ENCODE data around the gene ARHGEF28. TPM values are rescaled to one million over a fixed set of nuclear protein-coding genes. Genes with fewer than 3 reads are reported as not detected.

Gene ARHGEF28
- total RNA-seq, 6 donors from 2014 or later = 14.4 to 47.1 (median 24.4) TPM

DNA sequence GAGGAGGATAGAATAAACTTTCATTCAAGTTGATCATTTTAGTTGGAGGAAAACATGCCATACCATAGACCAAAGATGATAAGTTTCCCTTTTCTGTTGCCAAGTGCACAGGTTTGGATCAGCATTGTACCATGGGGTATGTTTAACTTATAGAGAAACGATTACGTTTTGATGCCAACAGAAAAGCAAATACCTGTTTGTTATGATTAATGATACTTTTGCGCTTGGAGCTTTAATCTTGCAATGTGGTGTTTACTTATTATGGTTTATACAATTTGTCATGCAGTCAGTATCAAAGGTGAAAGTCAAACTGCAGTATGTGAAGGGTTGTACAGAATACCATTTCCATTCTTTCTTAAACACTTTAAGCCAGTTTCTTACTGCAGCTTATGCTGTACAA, 13.2 kb upstream of the ARHGEF28 start:
- 41 to 47% methylated on average over 3 of the region's 3 CpGs for WGBS, 2 donors
- H3K4me1 ChIP-seq = no peaks in the 10 kb centered on the region
- TF ChIP-seq EP300 (IDR thresholded peaks at IDR 0.05) (no peak), POLR2AphosphoS5 (IDR thresholded peaks at IDR 0.05) (no peak), POLR2A (IDR thresholded peaks at IDR 0.05) (no peak)
- TF ChIP-seq, protein P1, sequence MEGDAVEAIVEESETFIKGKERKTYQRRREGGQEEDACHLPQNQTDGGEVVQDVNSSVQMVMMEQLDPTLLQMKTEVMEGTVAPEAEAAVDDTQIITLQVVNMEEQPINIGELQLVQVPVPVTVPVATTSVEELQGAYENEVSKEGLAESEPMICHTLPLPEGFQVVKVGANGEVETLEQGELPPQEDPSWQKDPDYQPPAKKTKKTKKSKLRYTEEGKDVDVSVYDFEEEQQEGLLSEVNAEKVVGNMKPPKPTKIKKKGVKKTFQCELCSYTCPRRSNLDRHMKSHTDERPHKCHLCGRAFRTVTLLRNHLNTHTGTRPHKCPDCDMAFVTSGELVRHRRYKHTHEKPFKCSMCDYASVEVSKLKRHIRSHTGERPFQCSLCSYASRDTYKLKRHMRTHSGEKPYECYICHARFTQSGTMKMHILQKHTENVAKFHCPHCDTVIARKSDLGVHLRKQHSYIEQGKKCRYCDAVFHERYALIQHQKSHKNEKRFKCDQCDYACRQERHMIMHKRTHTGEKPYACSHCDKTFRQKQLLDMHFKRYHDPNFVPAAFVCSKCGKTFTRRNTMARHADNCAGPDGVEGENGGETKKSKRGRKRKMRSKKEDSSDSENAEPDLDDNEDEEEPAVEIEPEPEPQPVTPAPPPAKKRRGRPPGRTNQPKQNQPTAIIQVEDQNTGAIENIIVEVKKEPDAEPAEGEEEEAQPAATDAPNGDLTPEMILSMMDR (IDR thresholded peaks at IDR 0.05) = no peak
- DNase-seq (no peak), ATAC-seq (ENCODE audit: low FRiP score in 2 of 2) (no peak)
- H3K4me3 ChIP-seq = no peak overlapping the region
- H3K36me3 ChIP-seq = no peaks in the 10 kb centered on the region
- no peak overlapping the region for H3K27ac ChIP-seq
- no peaks in the 10 kb centered on the region for H3K9me3 ChIP-seq
- no peaks in the 10 kb centered on the region for H3K27me3 ChIP-seq

- no peak for ATAC-seq (ENCODE audit: low FRiP score in 2 of 2)
These were observed 10.9 kb upstream of the ARHGEF28 start for GRCh38 chr5:73615085-73615484.

DNA sequence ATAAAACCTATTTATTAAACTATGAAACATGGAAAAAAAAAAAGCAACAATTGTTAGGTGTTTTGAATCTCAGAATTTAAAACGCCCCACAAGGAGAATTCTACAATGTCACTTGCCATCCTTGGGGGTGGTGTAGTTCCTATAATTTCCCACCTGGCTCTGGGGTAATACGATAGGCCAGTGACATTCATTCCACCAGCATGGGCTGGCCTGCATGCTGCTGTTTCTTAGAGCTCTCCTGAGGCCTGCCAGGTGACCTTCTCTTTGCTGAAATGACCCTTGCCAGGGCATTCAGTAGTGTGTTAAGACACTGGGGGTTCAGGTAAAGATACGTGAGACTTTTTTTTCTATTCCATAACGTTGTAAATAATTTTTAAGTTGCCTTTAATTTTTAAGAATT, 10.0 kb upstream of the ARHGEF28 start:
- TF ChIP-seq, protein P1 (IDR thresholded peaks at IDR 0.05) = no peak
- TF ChIP-seq POLR2AphosphoS5 (IDR thresholded peaks at IDR 0.05) = no peak
- no peak for TF ChIP-seq EP300 (IDR thresholded peaks at IDR 0.05)
- TF ChIP-seq POLR2A (IDR thresholded peaks at IDR 0.05) = no peak
- Histone ChIP-seq H3K27me3 (no peaks in the 10 kb centered on the region), H3K27ac (no peak overlapping the region), H3K36me3 (no peaks in the 10 kb centered on the region), H3K4me3 (no peak overlapping the region), H3K4me1 (no peaks in the 10 kb centered on the region), H3K9me3 (no peaks in the 10 kb centered on the region)
- no peak for DNase-seq
- no peak for ATAC-seq (ENCODE audit: low FRiP score in 2 of 2)
- whole genome bisulfite sequencing, 2 donors = 90 to 95% methylated on average over 4 of the region's 4 CpGs

More at GRCh38 chr5:73615085-73615484, 10.9 kb upstream of the ARHGEF28 start:
- TF ChIP-seq EP300 (IDR thresholded peaks at IDR 0.05) (no peak), POLR2AphosphoS5 (IDR thresholded peaks at IDR 0.05) (no peak), POLR2A (IDR thresholded peaks at IDR 0.05) (no peak)
- TF ChIP-seq, protein P1 (IDR thresholded peaks at IDR 0.05) = no peak
- no peaks in the 10 kb centered on the region for H3K36me3 ChIP-seq
- DNase-seq = no peak
- H3K9me3 ChIP-seq = no peaks in the 10 kb centered on the region
- H3K4me1 ChIP-seq = no peaks in the 10 kb centered on the region
- H3K4me3 ChIP-seq = no peak overlapping the region
- H3K27me3 ChIP-seq = no peaks in the 10 kb centered on the region
- WGBS, 2 donors = 85 to 91% methylated on average over 2 of the region's 2 CpGs
- H3K27ac ChIP-seq = no peak overlapping the region

DNA sequence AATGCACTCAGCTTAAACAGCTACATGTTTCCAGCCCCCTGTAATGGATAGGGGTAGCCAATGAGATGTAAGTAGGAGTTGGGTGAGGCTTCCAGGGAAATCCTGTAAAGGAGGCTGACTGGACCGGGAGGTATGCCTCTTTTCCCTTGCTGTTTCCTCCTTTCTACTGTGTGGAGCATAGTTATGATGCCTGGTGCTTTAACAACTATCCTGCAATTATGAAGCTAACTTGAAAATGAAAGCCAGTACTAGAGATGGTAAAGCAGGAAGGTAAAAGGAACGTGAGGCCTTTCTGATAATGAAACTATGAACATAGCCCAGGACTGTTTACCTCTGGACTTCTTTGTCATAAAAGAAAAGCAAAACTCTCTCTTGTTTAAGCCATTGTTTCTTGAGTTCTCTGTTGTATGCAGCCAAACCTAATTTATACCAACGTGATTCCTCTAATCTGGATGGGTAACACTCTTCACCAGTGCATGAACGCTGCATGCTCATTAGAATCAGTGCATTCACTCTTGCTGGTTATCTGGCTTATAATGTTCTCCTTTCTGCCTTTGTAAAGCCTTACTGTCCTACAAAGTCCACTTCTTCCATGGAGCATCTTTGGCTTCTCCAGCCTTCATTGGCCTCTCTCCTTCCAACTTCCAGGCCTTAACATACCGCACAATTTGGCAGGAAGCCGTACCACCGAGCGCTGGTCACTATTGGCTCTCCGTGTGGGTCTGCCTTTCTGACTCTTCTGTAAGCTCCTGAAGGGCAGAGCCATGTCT, 8.3 kb upstream of the ARHGEF28 start:
- Histone ChIP-seq H3K27me3 (no peaks in the 10 kb centered on the region), H3K4me1 (no peaks in the 10 kb centered on the region), H3K36me3 (no peaks in the 10 kb centered on the region), H3K4me3 (no peak overlapping the region), H3K27ac (no peak overlapping the region), H3K9me3 (no peaks in the 10 kb centered on the region)
- TF ChIP-seq POLR2A (IDR thresholded peaks at IDR 0.05) (no peak), POLR2AphosphoS5 (IDR thresholded peaks at IDR 0.05) (no peak), EP300 (IDR thresholded peaks at IDR 0.05) (no peak)
- TF ChIP-seq, protein P1 (IDR thresholded peaks at IDR 0.05) = no peak
- ATAC-seq (ENCODE audit: low FRiP score in 2 of 2) = no peak
- no peak for DNase-seq
- 68 to 69% methylated on average over 9 of the region's 9 CpGs for WGBS, 2 donors

All from upper lobe of left lung (tissue), 6 donors.